NCI-H526 (cell line): Measurements from ENCODE around the gene SPNS3.

Experiments
- DNase-seq, 2 experiments: peaks; one replicate each; lab custom pipeline; 2025; lab: John Stamatoyannopoulos, UW

Gene SPNS3

GRCh38 chr17:4465786-4466185, 32.0 kb downstream of the SPNS3 start:
- DNase-seq: no peak

GRCh38 chr17:4467287-4467686, 33.5 kb downstream of the SPNS3 start:
- DNase-seq: no peak

GRCh38 chr17:4469552-4469951, 35.8 kb downstream of the SPNS3 start:
- DNase-seq: no peak

GRCh38 chr17:4472286-4472685, 38.5 kb downstream of the SPNS3 start:
- DNase-seq: peak; percentile 32 to 64

GRCh38 chr17:4474093-4474492, 40.4 kb downstream of the SPNS3 start:
- no peak for DNase-seq

- no peak for DNase-seq
Observed at GRCh38 chr17:4475001-4475400, 41.3 kb downstream of the SPNS3 start.

- DNase-seq: no peak
Observed at GRCh38 chr17:4475463-4475862, 41.7 kb downstream of the SPNS3 start.

- no peak for DNase-seq
Observed at GRCh38 chr17:4476017-4476416, 42.3 kb downstream of the SPNS3 start.

- DNase-seq: no peak
Observed at GRCh38 chr17:4476511-4477070, 42.9 kb downstream of the SPNS3 start.

- DNase-seq: no peak
Observed at GRCh38 chr17:4477255-4477791, 43.6 kb downstream of the SPNS3 start.

GRCh38 chr17:4478318-4478830, 44.6 kb downstream of the SPNS3 start:
- DNase-seq: no peak

- DNase-seq: no peak
Observed at GRCh38 chr17:4479340-4479981, 45.7 kb downstream of the SPNS3 start.

GRCh38 chr17:4479982-4480751, 46.4 kb downstream of the SPNS3 start:
- no peak for DNase-seq

- DNase-seq: no peak
Observed at GRCh38 chr17:4480929-4481898, 47.5 kb downstream of the SPNS3 start.

GRCh38 chr17:4482338-4483011, 48.7 kb downstream of the SPNS3 start:
- DNase-seq: no peak

GRCh38 chr17:4483012-4483840, 49.5 kb downstream of the SPNS3 start:
- no peak for DNase-seq

- no peak for DNase-seq
Observed at GRCh38 chr17:4485676-4486646, 52.2 kb downstream of the SPNS3 start.

- DNase-seq: no peak
Observed at GRCh38 chr17:4487296-4487695, 53.6 kb downstream of the SPNS3 start.
